ENCODE measurements around the gene HDGFL1. TPM values are rescaled to one million over a fixed set of nuclear protein-coding genes. Genes with fewer than 3 reads are reported as not detected.

Gene HDGFL1
- total RNA-seq, 2 donors from 2014 or later, result not detected

DNA sequence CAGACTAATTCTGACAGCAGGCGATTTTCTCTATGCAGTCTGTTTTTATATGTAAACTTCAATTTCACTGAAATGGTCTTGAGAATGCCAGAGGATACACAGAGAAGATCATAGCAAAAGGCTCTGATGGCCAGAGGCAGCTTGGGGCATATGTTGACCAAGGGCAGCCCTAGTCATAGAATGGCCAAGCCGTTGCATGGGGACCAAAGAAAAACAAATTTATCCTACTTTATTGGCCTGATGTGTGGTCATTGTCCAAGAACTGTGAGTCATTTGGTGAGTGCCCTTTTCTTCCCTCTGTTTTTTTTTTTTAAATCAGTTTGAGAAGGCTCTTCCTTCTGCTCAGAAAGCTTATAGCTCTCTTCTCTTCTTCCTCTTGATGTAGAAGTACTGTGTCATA is 5.8 kb downstream of the HDGFL1 start:
- Histone ChIP-seq H3K9me3 (no peaks in the 10 kb centered on the region), H3K27ac (no peak overlapping the region), H3K36me3 (no peaks in the 10 kb centered on the region), H3K4me1 (ENCODE audit: control insufficient read depth in 1 of 2, low read depth in 2 of 2) (no peaks in the 10 kb centered on the region), H3K4me3 (no peak overlapping the region), H3K27me3 (replicated peaks; ENCODE audit: insufficient read depth) (no peaks in the 10 kb centered on the region)
- DNase-seq (ENCODE audit: low spot score) (no peak), ATAC-seq (ENCODE audit: insufficient number of reproducible peaks, low FRiP score, low read depth) (no peak)
- TF ChIP-seq, protein P1, sequence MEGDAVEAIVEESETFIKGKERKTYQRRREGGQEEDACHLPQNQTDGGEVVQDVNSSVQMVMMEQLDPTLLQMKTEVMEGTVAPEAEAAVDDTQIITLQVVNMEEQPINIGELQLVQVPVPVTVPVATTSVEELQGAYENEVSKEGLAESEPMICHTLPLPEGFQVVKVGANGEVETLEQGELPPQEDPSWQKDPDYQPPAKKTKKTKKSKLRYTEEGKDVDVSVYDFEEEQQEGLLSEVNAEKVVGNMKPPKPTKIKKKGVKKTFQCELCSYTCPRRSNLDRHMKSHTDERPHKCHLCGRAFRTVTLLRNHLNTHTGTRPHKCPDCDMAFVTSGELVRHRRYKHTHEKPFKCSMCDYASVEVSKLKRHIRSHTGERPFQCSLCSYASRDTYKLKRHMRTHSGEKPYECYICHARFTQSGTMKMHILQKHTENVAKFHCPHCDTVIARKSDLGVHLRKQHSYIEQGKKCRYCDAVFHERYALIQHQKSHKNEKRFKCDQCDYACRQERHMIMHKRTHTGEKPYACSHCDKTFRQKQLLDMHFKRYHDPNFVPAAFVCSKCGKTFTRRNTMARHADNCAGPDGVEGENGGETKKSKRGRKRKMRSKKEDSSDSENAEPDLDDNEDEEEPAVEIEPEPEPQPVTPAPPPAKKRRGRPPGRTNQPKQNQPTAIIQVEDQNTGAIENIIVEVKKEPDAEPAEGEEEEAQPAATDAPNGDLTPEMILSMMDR (IDR thresholded peaks at IDR 0.05), result no peak

- no peak overlapping the region for H3K4me3 ChIP-seq
- no peaks in the 10 kb centered on the region for H3K27me3 ChIP-seq (replicated peaks; ENCODE audit: insufficient read depth)
- ATAC-seq (ENCODE audit: insufficient number of reproducible peaks, low FRiP score, low read depth), result no peak
- no peaks in the 10 kb centered on the region for H3K4me1 ChIP-seq (ENCODE audit: control insufficient read depth in 1 of 2, low read depth in 2 of 2)
- DNase-seq (ENCODE audit: low spot score), result no peak
- TF ChIP-seq, protein P1 (IDR thresholded peaks at IDR 0.05), result no peak
- no peak overlapping the region for H3K27ac ChIP-seq
- no peaks in the 10 kb centered on the region for H3K36me3 ChIP-seq
- no peaks in the 10 kb centered on the region for H3K9me3 ChIP-seq
These were observed 10.1 kb downstream of the HDGFL1 start for GRCh38 chr6:22579439-22579838.

DNA sequence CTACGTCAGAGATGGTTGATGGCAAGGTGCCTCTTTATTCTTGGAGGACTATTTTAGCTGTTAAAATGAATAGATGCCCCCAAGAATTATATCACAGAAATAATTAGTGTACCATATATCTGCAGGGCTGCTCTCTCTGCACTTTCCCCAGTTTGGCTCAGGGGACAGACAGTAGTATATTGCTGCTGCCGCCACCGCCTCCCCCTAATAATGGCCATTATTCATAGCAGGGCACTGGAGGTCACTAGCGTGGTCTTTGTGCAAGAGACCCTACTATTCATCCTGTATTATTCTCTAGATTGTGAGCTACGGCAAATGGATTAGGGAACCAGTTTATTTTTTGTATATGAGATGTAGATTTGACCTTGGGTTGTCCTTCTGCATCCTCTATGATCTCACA is 11.0 kb downstream of the HDGFL1 start:
- no peak overlapping the region for H3K4me3 ChIP-seq
- DNase-seq (ENCODE audit: low spot score) (no peak), ATAC-seq (ENCODE audit: insufficient number of reproducible peaks, low FRiP score, low read depth) (no peak)
- no peaks in the 10 kb centered on the region for H3K36me3 ChIP-seq
- H3K27me3 ChIP-seq (replicated peaks; ENCODE audit: insufficient read depth), result no peaks in the 10 kb centered on the region
- H3K9me3 ChIP-seq, result no peaks in the 10 kb centered on the region
- no peak overlapping the region for H3K27ac ChIP-seq
- no peaks in the 10 kb centered on the region for H3K4me1 ChIP-seq (ENCODE audit: control insufficient read depth in 1 of 2, low read depth in 2 of 2)
- TF ChIP-seq, protein P1 (IDR thresholded peaks at IDR 0.05), result no peak

DNA sequence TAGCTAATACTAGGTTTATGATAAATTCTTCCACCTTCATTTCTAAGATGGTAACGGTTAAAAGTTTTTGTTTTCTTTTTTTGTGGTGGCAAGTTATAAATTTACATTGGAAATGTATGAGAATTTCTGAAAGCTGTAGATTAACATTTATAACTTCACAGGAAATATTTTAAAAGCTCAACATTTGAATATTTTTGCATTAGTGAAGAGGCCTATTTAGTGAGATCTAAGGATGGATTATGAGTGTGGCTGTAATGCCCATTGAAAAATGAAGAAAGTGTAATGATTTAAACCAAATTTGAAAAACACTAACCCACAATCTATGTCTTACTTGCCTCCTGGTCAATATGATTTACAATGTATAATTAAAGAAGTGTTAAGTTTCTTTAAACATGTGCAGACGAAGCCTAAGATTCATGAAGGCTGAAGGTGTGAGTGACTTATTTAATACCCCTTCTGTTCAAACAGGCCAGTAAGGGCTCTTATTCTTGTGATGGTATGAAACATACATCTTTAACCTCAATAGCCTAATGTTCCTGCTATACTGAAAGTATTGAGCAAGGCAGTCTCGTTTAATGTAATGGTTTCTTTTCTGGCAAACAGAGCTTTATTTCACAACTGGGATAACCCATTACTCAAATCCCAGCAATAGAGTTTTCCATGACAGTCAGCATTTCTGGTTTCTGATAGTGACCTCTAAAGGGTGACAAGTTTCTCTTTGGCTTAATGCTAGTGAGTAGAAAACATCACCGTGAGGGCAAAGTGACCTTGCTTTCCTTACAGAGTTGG is 13.2 kb downstream of the HDGFL1 start:
- no peak overlapping the region for H3K27ac ChIP-seq
- TF ChIP-seq, protein P1 (IDR thresholded peaks at IDR 0.05), result no peak

DNA sequence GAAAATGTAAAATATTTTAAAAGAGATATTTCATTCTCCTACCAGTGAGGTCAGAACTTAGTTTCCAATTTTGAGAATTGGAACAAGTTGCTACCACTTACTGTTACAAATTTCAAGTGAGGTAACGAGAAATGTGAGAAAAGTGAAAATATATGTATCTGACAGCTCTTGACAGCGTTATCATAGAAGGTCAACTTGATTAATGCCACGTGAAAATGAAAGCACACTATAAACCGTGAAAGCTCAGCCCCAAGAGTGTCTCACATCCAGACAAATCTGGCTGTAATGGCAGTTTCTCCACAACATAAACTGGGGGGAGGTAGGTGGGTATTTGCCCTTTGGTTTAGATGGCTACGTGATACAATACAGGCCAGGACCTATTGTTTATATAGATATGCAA is 13.9 kb downstream of the HDGFL1 start:
- no peak overlapping the region for H3K27ac ChIP-seq
- H3K36me3 ChIP-seq, result no peaks in the 10 kb centered on the region
- no peaks in the 10 kb centered on the region for H3K27me3 ChIP-seq (replicated peaks; ENCODE audit: insufficient read depth)
- ATAC-seq (ENCODE audit: insufficient number of reproducible peaks, low FRiP score, low read depth), result no peak
- TF ChIP-seq, protein P1 (IDR thresholded peaks at IDR 0.05), result no peak
- no peak for DNase-seq (ENCODE audit: low spot score)
- H3K9me3 ChIP-seq, result no peaks in the 10 kb centered on the region
- H3K4me3 ChIP-seq, result no peak overlapping the region
- H3K4me1 ChIP-seq (ENCODE audit: control insufficient read depth in 1 of 2, low read depth in 2 of 2), result no peaks in the 10 kb centered on the region

More for the DNA sequence above, 13.2 kb downstream of the HDGFL1 start:
- H3K4me3 ChIP-seq, result no peak overlapping the region
- no peaks in the 10 kb centered on the region for H3K27me3 ChIP-seq (replicated peaks; ENCODE audit: insufficient read depth)
- no peaks in the 10 kb centered on the region for H3K9me3 ChIP-seq
- ATAC-seq (ENCODE audit: insufficient number of reproducible peaks, low FRiP score, low read depth) (no peak), DNase-seq (ENCODE audit: low spot score) (no peak)
- H3K36me3 ChIP-seq, result no peaks in the 10 kb centered on the region
- H3K4me1 ChIP-seq (ENCODE audit: control insufficient read depth in 1 of 2, low read depth in 2 of 2), result no peaks in the 10 kb centered on the region
